LoVo (cell line): ENCODE results near the gene NOP9.
A peak's percentile ranks its signal among the peaks of the same experiment; 100 is the strongest.
"Not testable (repeated sequence)": the region's sequence is repeated elsewhere in the genome, so short reads cannot be mapped to it uniquely, and the experiment has no call there.

Experiments used
- DNase-seq: peaks from one replicate; pipeline ENCODE4 v3.0.0-alpha.2; 2016; ENCODE audit warnings: low spot score

NOP9 gene

DNA sequence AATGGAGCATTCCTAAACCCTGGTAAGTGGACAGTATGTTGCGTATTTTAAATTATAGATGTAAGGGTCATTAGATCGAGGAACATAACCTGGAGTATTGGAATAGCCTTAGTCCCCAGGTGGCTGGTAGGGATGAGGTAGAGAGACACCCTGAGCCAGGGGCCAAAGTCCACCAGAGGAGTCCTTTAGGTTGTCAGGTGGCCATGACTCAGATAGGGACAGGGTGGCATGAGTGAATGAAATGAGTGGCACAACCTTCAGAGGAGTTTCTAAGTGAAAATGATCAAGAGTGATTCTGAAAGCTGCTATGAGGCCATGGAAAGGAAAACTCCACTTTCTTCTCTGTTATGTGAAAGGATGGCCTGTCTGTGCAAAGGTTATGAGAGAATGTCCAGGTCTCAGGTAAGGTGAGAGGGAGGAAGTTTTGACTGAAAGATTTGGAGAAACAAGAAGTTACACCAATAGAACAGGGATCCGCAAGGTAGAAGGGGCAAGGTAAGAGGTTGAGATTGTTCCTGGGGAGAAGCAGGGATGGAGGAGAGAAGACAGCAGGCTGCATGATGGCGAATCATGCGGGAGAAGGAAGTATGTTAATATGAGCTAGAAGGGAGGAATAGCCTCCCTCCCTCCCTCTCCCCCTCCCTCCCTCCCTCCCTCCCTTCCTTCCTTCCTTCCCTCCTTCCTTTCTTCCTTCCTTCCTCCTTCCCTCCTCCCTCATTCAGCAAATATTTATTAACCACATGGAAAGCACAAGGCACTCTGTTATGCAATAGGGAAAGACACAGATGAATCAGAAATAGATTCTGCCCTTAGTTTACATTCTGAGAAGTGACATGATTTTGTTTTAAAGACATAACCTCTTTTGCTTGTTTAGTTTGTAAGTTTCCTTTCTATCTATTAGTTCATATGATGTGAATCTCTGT lies 54.2 kb downstream of the NOP9 start:
- peak; percentile 81 for DNase-seq

- not testable (repeated sequence) for DNase-seq
Measured at GRCh38 chr14:24354482-24354825, 54.8 kb downstream of the NOP9 start.

DNA sequence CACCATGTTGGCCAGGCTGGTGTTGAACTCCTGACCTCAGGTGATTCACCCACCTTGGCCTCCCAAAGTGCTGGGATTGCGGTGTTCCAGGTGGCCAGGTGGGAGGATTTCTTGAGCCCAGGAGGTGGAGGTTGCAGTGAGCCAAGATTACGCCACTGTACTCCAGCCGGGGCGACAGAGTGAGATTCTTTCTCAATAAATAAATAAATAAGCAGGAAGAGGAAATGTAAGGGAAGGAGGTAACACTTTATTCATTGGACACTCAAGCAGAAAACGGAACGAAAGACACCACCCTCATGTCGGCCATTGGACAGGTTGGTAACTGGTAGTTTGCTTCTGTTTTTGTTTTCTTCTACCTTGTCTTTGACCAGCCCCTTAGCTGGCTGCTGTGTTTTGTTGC lies 55.4 kb downstream of the NOP9 start:
- DNase-seq: no peak

DNA sequence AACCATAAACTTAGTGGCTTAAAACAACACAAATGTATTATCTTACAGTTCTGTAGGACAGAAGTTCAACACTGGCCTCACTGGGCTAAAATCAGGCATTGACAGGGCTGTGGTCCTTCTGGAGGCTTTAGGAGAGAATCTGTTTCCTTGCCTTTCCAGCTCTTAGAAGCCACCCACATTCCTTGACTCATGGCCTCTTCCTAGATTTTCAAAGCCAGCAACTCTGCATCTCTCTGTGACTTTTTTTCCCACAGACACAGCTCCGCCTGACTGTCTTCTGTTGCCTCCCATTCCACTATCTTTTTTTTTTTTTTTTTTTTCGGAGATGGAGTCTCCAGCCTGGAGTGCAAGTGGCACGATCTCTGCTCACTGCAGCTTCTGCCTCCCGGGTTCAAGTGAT lies 56.6 kb downstream of the NOP9 start:
- no peak for DNase-seq
